HUES48 (cell line): ENCODE results near the gene TAGLN2.

Source experiments
- H3K27ac ChIP-seq: one replicate; pipeline ENCODE4 v1.7.0; 2013; ENCODE audit warnings: low read depth, low read length, inconsistent platforms
- H3K27me3 ChIP-seq: 2 replicates; pipeline ENCODE4 v1.6.1; 2013; ENCODE audit warnings: mild to moderate bottlenecking, low read length; ENCODE audit not compliant: control insufficient read depth, insufficient read depth
- H3K36me3 ChIP-seq: 2 replicates; pipeline ENCODE4 v1.6.1; 2013; ENCODE audit warnings: low read length; ENCODE audit not compliant: control insufficient read depth, insufficient read depth
- H3K4me1 ChIP-seq: 2 replicates; pipeline ENCODE4 v1.6.1; 2013; ENCODE audit warnings: mild to moderate bottlenecking, low read length; ENCODE audit not compliant: control insufficient read depth, insufficient read depth
- H3K4me3 ChIP-seq: 2 replicates; pipeline ENCODE4 v1.5.1; 2013; ENCODE audit warnings: mild to moderate bottlenecking, low read depth, low read length
- H3K9ac ChIP-seq: 2 replicates; pipeline ENCODE4 v1.6.1; 2013; ENCODE audit warnings: mild to moderate bottlenecking, low read depth, low read length, moderate library complexity
- H3K9me3 ChIP-seq: 2 replicates; pipeline ENCODE4 v1.6.1; 2013; ENCODE audit warnings: low read length; ENCODE audit not compliant: control insufficient read depth, insufficient read depth

TAGLN2 gene

DNA sequence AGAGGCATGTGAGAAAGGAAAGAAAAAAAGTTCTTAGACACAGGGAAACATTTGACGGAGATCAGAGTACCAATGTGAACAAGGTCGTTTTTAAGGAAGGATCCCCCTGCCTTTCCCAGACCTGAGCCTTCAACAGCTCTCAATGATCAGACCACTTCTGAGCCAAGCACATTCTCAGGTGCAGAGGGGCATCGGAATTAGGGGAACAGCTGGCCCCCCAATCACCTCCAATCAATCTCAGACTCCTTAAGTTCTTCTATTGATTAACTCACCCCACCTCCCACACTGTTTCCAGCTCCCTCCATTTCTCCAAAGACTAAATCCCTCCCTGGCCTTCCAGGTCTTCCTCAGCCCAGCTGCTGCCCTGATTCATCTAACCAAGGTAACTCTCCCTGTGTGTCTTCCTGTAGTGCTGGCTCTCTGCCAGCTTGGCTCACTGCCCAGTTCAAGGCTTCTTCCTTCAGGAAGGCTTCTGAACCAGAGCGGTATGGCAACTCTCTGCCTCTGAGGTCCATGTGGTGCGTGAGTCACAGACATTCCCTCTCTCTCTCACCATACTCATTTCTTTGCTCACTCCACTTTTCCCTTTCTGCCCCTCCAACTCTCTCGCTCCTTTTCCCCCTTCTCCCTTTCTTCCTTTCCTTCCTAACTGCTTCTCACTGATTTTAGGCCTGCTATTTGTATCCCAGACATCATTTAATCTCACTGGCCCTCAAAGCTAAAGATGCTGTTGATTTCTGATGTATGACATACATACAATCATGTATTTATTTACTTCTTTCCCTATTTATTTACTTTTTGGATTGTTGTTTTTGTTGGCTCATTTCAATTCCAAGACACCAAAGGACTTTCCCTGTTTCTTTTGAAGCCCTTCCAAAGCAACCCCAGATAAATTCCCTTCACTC lies 43.4 kb downstream of the TAGLN2 start:
- Histone ChIP-seq H3K4me1 (peaks cover 3% of the 10 kb centered on the region; the same call in 1 of the 2 replicates), H3K9ac (no peak overlapping the region), H3K9me3 (no peaks in the 10 kb centered on the region), H3K4me3 (no peak overlapping the region), H3K27ac (no peak overlapping the region), H3K36me3 (no peaks in the 10 kb centered on the region), H3K27me3 (no peaks in the 10 kb centered on the region)

DNA sequence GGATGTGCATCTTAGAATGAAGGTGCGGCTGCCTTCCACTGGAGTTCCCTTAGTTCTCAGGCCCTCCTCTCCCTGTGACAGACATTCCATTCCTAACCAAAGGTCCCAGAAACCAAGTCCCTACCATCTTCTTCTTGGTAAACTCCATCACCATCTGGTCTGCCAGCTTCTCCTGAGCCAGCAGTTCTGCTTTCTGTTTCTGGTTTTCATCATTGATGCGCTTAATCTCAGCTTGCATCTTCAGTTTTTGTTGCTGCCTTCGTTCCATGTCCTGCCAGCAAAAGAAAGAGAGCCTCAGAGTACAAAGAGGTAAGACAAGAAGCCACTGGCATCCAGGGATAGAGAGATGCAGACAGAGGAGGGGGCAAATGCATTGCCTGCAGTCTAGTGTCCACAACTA lies 44.9 kb downstream of the TAGLN2 start:
- Histone ChIP-seq H3K9me3 (no peaks in the 10 kb centered on the region), H3K4me1 (peaks cover 3% of the 10 kb centered on the region; the same call in 1 of the 2 replicates), H3K27me3 (no peaks in the 10 kb centered on the region), H3K27ac (no peak overlapping the region), H3K9ac (no peak overlapping the region), H3K36me3 (no peaks in the 10 kb centered on the region), H3K4me3 (no peak overlapping the region)

DNA sequence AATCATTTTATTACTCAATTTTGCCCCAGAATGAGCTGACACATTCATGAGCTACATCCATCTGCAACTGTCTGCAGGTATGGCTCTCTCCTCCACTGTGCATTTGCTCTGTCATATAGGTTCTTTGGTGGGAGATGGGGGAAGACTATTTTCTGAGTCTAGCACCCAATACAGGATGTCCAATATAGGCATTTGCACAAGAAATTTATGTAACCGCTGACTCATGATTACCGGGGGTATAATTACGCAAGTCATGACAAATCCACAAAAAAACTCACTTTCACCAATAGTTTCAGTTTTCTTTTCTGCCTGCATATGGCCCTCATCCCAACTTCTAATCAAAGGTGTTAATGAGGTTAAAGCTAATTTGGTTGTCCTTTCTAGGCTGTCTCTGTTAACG lies 45.3 kb downstream of the TAGLN2 start:
- Histone ChIP-seq H3K4me3 (no peak overlapping the region), H3K36me3 (no peaks in the 10 kb centered on the region), H3K9me3 (no peaks in the 10 kb centered on the region), H3K9ac (no peak overlapping the region), H3K27ac (no peak overlapping the region), H3K27me3 (no peaks in the 10 kb centered on the region), H3K4me1 (peaks cover 3% of the 10 kb centered on the region; the same call in 1 of the 2 replicates)

DNA sequence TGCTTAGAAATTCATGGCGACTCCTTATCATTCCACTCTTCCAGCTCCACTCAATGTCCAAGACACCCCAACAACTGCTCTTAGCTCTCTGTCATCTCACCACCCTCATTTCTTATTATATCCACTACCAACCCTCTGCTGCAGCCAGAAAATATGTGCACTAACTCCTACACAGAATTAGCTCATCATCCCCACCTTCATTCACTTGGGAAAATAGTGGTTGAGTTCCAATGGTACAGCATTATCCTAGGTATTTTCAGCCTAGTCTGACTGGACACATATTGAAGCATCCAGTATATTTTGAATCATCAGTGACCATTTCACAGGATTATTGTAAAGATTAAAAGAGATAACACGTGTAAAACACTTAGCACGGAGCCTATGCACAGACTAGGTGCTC lies 46.2 kb downstream of the TAGLN2 start:
- H3K4me3 ChIP-seq, result no peak overlapping the region
- H3K9me3 ChIP-seq, result no peaks in the 10 kb centered on the region
- peaks cover 3% of the 10 kb centered on the region; the same call in 1 of the 2 replicates for H3K4me1 ChIP-seq
- H3K36me3 ChIP-seq, result no peaks in the 10 kb centered on the region
- H3K9ac ChIP-seq, result no peak overlapping the region
- no peaks in the 10 kb centered on the region for H3K27me3 ChIP-seq
- H3K27ac ChIP-seq, result no peak overlapping the region

DNA sequence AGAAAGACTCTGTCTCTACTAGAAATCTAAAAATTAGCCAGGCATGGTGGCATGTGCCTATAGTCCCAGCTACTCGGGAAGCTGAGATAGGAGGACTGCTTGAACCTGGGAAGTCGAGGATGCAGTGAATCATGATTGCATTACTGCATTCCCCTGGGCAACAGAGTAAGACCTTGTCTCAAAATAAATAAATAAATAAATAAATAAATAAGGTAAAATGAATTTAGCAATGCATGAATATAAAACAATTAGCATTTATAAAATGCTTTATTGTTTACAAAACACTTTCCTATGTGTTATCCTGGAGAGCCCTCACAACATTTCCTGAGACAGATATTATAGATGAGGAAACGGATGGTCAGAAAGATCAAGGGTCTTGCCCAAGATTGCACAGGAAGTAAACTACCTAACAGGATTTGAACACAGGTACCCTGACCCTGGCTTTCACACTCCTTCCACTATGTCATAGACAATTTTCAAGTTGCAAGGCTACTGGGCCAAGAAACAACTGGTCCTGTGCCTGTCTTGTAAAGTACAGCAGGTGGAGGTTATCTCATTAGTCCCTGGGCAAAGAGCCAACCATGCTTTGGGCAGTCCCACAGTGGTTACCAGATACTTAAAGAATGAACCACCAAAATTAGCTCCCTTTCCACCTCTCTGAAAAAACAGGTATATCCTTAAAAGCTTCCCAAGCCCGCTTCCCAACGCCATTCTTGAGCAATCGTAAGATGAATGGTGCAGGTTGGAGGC lies 47.4 kb downstream of the TAGLN2 start:
- Histone ChIP-seq H3K4me1 (peaks cover 3% of the 10 kb centered on the region; the same call in 1 of the 2 replicates), H3K9ac (no peak overlapping the region), H3K9me3 (no peaks in the 10 kb centered on the region), H3K4me3 (no peak overlapping the region), H3K27me3 (no peaks in the 10 kb centered on the region), H3K27ac (no peak overlapping the region), H3K36me3 (no peaks in the 10 kb centered on the region)

DNA sequence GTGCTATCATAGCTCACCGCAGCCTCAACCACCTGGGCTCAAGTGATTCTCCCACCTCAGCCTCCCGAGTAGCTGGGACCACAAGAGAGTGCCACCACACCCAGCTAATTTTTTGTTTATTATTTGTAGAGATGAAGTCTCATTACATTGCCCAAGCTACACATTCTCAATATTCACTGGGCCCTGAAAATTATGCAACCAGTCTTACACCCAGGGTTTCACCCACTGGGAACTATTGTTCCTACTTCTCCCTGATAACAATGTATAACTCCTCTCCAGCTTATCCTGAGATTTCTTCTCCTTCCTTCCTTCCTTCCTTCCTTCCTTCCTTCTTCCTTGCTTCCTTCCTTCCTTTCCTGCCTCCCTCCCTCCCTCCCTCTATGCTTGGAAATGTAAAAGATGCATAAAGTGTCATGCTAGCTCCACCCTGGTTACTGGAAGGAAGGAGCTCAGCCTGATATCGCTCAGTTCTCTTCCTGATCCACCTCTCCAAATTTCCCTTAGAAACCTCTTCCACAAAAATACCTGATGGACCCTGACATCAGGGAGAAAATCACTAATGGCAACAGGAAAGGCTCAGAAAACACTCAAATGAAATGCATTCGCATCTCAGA lies 51.7 kb downstream of the TAGLN2 start:
- H3K9me3 ChIP-seq, result no peaks in the 10 kb centered on the region
- no peak overlapping the region for H3K4me3 ChIP-seq
- H3K9ac ChIP-seq, result no peak overlapping the region
- no peaks in the 10 kb centered on the region for H3K27me3 ChIP-seq
- no peak overlapping the region for H3K27ac ChIP-seq
- no peaks in the 10 kb centered on the region; the same call in 1 of the 2 replicates for H3K4me1 ChIP-seq
- H3K36me3 ChIP-seq, result no peaks in the 10 kb centered on the region

DNA sequence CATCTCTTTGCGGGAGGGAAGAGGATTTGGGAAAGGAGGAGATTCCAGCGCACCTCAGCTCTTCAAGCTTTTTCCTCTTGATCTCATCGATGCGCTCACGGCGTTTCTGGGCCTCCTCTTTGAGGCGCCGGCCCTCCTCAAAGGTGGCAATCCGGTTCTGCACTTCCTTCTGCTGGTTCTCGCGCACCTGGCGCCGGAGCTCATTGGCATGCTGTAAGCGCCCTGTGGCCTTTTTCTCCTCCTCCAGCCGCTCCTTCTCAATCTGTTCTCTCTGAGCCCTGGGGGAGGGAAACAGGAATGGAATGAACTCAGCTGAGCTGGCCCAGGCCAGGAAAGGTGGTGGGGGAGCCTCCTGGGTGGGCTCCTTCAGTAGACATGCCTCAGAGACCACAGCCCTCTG lies 52.4 kb downstream of the TAGLN2 start:
- Histone ChIP-seq H3K9ac (no peak overlapping the region), H3K36me3 (no peaks in the 10 kb centered on the region), H3K4me3 (no peak overlapping the region), H3K27me3 (no peaks in the 10 kb centered on the region), H3K27ac (no peak overlapping the region), H3K4me1 (no peaks in the 10 kb centered on the region; the same call in 1 of the 2 replicates), H3K9me3 (no peaks in the 10 kb centered on the region)

DNA sequence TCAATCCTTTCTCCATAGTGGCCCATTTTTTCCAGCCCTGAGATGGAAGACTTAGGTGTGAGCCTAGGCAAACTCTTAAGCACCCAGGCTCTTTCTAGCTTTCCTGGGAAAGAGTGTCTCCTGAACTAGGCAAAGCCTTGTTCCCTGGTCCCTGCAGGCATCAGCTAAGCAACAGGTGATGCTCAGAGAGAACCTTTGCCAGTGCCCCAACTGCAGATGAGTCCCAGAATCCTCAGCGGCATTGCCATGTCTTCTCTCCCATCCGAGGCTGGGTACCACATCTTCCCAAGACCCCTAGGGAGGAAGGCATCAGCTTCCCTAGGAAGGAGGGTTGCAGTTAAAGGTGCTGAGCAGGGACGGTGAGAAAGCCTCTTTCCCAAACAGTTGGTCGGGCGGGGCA lies 54.6 kb downstream of the TAGLN2 start:
- Histone ChIP-seq H3K27me3 (no peaks in the 10 kb centered on the region), H3K9me3 (no peaks in the 10 kb centered on the region), H3K4me3 (no peak overlapping the region), H3K27ac (no peak overlapping the region), H3K36me3 (no peaks in the 10 kb centered on the region), H3K9ac (no peak overlapping the region), H3K4me1 (no peaks in the 10 kb centered on the region; the same call in 1 of the 2 replicates)

DNA sequence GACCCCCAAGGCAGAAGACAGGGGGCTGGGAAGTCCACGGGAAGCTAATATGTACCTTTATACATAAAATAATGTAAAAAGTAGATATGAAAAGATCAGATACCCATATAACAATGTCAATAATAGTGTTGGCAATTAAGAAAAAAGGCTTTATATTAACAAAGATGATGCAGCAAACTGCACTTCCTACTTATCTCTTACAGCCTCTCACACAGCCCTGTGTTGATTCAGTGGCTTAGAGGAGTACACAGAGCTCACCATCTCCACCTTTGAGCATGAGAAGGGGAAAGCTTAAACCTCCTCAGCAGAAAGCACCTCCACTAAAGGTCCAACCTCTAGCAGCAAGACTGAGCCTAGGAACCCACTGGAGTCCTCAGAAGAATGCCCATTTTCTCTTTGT lies 55.7 kb downstream of the TAGLN2 start:
- Histone ChIP-seq H3K9me3 (no peaks in the 10 kb centered on the region), H3K27ac (no peak overlapping the region), H3K4me1 (no peaks in the 10 kb centered on the region; the same call in 1 of the 2 replicates), H3K27me3 (no peaks in the 10 kb centered on the region), H3K9ac (no peak overlapping the region), H3K36me3 (no peaks in the 10 kb centered on the region), H3K4me3 (no peak overlapping the region)

DNA sequence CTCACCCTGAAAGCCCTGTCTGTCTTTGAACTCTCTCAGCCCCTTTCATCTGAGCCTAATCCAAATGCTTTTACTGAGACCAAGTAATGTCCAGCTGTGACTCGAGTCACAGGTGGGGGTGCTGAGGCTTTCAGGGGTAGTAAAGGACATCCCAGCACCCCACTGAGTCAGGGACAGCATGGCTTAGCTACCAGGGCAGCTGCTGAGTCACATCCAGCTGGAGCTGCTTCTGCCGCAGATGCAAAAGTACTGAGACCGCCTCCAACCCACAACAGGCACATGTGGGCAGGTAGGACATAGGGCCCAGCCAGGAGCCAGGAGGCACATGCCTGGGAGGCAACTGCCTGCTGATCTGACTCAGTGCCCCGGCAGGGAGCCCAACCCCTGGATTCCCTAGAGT lies 56.1 kb downstream of the TAGLN2 start:
- no peak overlapping the region for H3K4me3 ChIP-seq
- no peaks in the 10 kb centered on the region for H3K9me3 ChIP-seq
- H3K27ac ChIP-seq, result no peak overlapping the region
- H3K9ac ChIP-seq, result no peak overlapping the region
- H3K4me1 ChIP-seq, result no peaks in the 10 kb centered on the region; the same call in 1 of the 2 replicates
- no peaks in the 10 kb centered on the region for H3K36me3 ChIP-seq
- no peaks in the 10 kb centered on the region for H3K27me3 ChIP-seq
